ENCODE results near the gene RABEPK. TPM values are rescaled to one million over a fixed set of nuclear protein-coding genes. Genes with fewer than 3 reads are reported as not detected.
"Not testable (repeated sequence)": the region's sequence is repeated elsewhere in the genome, so short reads cannot be mapped to it uniquely, and the experiment has no call there.

RABEPK gene
- total and polyA plus RNA-seq, 11 donors = 7.4 to 31.1 (median 10.6) TPM

GRCh38 chr9:125189361-125190289 is 10.7 kb upstream of the RABEPK start, which contains the start of gene PPP6C:
Gene PPP6C (minus strand): TSS chr9:125189803. CDS start chr9:125189718, 85 bp downstream.
- peak; percentile 8 to 81 for TF ChIP-seq POLR2A (IDR thresholded peaks at IDR 0.05)
- TF ChIP-seq CTCF (IDR thresholded peaks at IDR 0.05) = peak; percentile 53 to 86 (median 64)
- ATAC-seq = peak; percentile 98 to 99 (median 99)
- intact Hi-C loops (cut with DNase I) = loop anchor here in 3 of 10 donors (2.0 to 10.0 kb wide), 5 partner anchors 47 to 325 kb away; partner anchors contain the start of genes SCAI (in 2 of the 3), ARPC5L (in 1 of the 3), GOLGA1 (in 1 of the 3) and HSPA5 (in 1 of the 3)
- no peaks in the 10 kb centered on the region for H3K9me3 ChIP-seq
- peaks cover 0 to 49% (median 35%) of the 10 kb centered on the region in 12 donors for H3K4me1 ChIP-seq
- 0 to 1% (median 0%) methylated on average over 22 to 82 of the region's 82 CpGs for WGBS, 4 donors
- peak within 1 kb of the TSS; percentile 60 to 100 (median 99) for H3K4me3 ChIP-seq
- peak; percentile 98 to 99 (median 98) for DNase-seq
- H3K27ac ChIP-seq = peak within 1 kb of the TSS; percentile 71 to 97 (median 93)
- no peaks in the 10 kb centered on the region for H3K27me3 ChIP-seq
- no peaks in the 10 kb centered on the region for H3K36me3 ChIP-seq

DNA sequence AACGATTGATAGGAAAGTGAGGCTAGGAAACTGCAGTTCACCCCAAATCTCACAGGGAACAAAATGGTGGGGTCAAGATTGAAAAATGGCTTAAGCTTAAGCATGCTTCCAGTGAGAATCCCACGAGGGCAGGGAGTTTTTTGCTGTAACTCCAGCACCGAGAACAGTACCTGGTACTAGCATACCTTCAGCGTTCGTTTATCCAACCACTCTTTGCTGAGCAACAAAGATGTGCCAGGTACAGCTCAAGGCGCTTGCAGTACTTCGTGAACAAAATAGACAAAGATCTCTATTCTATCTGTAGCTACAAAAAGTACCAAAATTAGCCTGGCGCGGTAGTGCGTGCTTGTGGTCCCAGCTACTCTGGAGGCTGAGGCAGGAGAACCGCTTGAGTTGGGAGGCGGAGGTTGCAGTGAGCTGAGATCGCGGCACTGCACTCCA is 10.0 kb upstream of the RABEPK start:
- Histone ChIP-seq H3K4me1 (peaks cover 0 to 46% (median 34%) of the 10 kb centered on the region in 12 donors), H3K27me3 (no peaks in the 10 kb centered on the region), H3K36me3 (no peaks in the 10 kb centered on the region), H3K9me3 (no peaks in the 10 kb centered on the region), H3K4me3 (peak overlapping the region; percentile 37 to 100 (median 99)), H3K27ac (peak overlapping the region; percentile 71 to 97 (median 93))
- ATAC-seq = no peak
- TF ChIP-seq CTCF (IDR thresholded peaks at IDR 0.05) (no peak), POLR2A (IDR thresholded peaks at IDR 0.05) (no peak)
- WGBS, 4 donors = 52 to 63% (median 59%) methylated on average over 14 of the region's 14 CpGs
- intact Hi-C loops (cut with DNase I) = loop anchor here in 1 of 10 donors (10.0 kb wide), 1 partner anchor 326 kb away; the partner anchor contains the start of genes ARPC5L and RPL35
- no peak for DNase-seq

DNA sequence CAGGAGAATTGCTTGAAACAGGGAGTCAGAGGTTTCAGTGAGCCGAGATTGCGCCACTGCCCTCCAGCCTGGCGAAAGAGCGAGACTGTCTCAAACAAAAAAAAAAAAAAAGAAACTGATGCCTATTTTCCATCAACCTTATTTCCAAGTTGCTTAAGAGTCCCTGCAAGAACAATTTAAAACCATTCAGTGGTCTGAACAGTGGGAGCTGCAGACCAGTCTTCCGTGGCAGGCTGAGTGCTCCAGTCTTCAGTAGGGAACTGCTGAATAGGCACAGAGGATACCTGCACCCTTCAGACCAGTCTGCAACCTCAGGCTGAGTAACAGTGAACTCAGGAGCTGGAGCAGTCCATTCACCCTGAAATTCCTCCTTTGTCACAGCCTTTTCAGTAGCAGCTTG is 5.9 kb upstream of the RABEPK start:
- intact Hi-C loops (cut with DNase I) = loop anchor here in 1 of 10 donors (10.0 kb wide), 1 partner anchor 330 kb away; the partner anchor contains the start of genes ARPC5L and RPL35
- not testable (repeated sequence) for DNase-seq, ATAC-seq, H3K36me3 ChIP-seq, H3K27me3 ChIP-seq, H3K9me3 ChIP-seq, H3K4me3 ChIP-seq
- Histone ChIP-seq H3K4me1 (peaks cover 0 to 14% (median 10%) of the 10 kb centered on the region in 12 donors), H3K27ac (peak overlapping the region in 1 of 12 donors; percentile 13)
- WGBS, 4 donors = 92 to 95% (median 94%) methylated on average over 5 of the region's 5 CpGs

DNA sequence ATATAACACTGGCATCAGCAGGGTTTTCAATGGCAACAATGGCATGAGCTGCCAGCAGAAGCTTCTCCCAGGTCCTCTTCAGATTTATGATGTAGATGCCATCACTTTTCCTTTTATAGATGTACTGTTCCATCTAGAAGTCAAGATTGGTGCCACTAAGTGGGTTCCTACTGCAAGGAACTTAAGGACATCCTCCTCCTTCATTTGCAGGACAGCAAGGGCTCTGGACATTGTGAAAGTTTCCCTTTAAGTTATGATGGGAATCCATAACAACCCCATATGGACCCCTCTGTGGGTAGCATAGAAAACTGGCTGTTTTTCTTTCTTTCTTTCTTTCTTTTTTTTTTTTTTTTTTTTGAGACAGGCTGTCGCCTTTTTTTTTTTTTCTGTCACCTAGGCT is 4.8 kb upstream of the RABEPK start:
- not testable (repeated sequence) for ATAC-seq, H3K36me3 ChIP-seq, H3K27me3 ChIP-seq, H3K4me3 ChIP-seq, H3K9me3 ChIP-seq, H3K27ac ChIP-seq, DNase-seq
- intact Hi-C loops (cut with DNase I) = loop anchor here in 1 of 10 donors (10.0 kb wide), 1 partner anchor 331 kb away; the partner anchor contains the start of genes ARPC5L and RPL35
- H3K4me1 ChIP-seq = peaks cover 0 to 13% (median 6%) of the 10 kb centered on the region in 12 donors
- 76 to 83% (median 80%) methylated on average over 1 of the region's 1 CpG; no CpG with 5 or more reads in 1 of the 4 donors for WGBS, 4 donors

Measured in heart left ventricle (tissue), 16 donors.